Stimulated activated CD4-positive, alpha-beta T cell treated with anti-CD3 and anti-CD28 coated beads, Interleukin-2, amount 100 ng/mL, for 24 hours (primary cell): ENCODE data around the gene LYPD1.
"Not testable (repeated sequence)": the region's sequence is repeated elsewhere in the genome, so short reads cannot be mapped to it uniquely, and the experiment has no call there.

Source experiments
- DNase-seq, 2 donors: peaks; one replicate each; pipeline ENCODE4 v3.0.0-alpha.2; 2020

LYPD1 gene, protein sequence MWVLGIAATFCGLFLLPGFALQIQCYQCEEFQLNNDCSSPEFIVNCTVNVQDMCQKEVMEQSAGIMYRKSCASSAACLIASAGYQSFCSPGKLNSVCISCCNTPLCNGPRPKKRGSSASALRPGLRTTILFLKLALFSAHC

DNA sequence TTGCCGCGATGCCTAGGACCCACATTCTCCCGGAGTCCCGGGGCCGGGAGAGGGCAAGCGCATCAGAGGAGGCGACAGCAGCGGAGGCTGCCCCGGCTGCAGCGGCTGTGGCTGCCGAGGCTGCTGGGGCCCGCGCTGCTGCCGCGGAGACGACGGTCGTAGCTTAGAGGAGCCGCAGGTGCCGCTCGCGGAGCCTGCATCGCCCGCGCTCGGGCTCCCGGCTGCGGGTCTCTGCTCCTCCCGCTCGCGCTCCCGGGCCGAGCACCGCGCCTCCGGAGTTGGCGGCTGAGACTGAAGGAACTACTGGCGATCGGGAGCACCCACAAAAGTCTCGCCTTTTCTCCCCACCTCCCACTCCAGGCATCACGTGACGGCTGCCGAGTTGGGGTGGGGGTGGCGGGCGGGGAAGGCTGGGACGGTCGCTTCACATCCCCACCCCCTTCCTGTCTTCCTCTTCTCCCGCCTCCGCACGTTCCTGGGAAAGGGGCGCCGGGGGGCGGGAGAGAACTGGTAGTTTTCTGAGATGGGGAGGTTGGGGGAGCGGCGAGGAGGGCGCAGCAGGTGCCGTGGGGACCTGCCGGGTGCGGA, at the start of gene LYPD1:
Gene LYPD1 (minus strand): TSS at position 298 of the 588 bp plus-strand sequence. CDS start 273 bp downstream, at position 25.
- no peak for DNase-seq

- no peak for DNase-seq
Observed at GRCh38 chr2:132719480-132719879, 49.5 kb upstream of the LYPD1 start.

DNA sequence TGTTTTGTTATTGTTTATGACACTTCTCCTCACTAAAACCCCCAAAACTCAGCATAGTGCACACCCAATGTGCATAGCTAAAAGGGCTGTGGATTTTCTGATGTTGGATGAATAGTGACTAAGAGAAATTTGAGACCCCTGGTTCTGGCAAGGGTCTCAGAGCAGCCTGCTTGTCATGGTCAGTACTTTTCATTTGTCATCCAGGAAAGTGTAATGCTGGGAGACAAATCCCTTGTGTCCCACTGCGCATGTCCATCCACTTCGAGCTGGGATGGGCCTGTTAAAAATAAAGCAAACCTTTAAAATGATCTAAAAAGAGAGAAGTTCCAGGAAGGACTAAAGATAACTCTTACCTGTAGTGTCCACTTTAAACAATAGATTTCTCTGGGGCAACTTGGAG, 46.9 kb upstream of the LYPD1 start:
- DNase-seq = no peak

- no peak for DNase-seq
Observed at GRCh38 chr2:132715386-132716351, 45.7 kb upstream of the LYPD1 start.

DNA sequence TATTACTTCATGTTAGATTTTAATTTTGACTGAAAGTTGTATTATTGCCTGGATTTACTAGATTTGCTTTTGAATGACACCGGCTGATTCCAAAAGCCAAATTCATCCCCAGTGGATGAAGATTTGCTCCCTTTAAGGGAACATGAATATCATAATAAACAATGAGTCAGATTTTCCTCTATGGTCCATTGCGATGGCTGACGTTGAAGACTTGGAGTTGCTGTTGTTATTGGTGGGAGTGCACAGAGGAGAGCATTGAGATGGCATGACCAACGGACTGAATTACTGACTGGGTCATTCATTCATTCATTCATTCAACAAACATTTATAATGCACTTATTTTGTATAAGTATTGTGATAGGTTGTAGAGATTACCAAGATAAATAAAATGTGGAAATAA, 33.4 kb upstream of the LYPD1 start:
- no peak for DNase-seq

DNA sequence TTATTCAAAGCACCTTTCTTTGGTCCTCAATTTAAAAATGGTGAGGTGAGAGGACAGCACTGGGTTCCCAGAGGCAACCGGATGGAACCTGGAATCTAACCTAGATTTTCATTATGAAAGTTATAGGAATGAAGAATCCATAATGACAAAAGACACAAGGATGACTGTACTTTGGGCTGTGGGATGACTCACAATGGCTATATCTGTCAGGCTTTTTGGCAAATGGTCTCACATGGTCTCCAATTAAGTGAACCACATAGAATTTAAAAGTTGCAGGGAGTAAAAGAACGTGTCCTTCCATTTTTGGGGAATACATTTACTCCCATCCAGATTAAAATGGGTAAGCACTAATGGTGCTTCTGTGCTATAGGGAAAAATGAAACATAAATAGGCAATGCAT, 31.8 kb upstream of the LYPD1 start:
- no peak for DNase-seq

DNA sequence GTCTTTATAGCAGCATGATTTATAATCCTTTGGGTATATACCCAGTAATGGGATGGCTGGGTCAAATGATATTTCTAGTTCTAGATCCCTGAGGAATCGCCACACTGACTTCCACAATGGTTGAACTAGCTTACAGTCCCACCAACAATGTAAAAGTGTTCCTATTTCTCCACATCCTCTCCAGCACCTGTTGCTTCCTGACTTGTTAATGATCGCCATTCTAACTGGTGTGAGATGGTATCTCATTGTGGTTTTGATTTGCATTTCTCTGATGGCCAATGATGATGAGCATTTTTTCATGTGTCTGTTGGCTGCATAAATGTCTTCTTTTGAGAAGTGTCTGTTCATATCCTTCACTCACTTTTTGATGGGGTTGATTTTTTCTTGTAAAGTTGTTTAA, 29.8 kb upstream of the LYPD1 start:
- not testable (repeated sequence) for DNase-seq

GRCh38 chr2:132698347-132698746, 28.3 kb upstream of the LYPD1 start:
- not testable (repeated sequence) for DNase-seq

DNA sequence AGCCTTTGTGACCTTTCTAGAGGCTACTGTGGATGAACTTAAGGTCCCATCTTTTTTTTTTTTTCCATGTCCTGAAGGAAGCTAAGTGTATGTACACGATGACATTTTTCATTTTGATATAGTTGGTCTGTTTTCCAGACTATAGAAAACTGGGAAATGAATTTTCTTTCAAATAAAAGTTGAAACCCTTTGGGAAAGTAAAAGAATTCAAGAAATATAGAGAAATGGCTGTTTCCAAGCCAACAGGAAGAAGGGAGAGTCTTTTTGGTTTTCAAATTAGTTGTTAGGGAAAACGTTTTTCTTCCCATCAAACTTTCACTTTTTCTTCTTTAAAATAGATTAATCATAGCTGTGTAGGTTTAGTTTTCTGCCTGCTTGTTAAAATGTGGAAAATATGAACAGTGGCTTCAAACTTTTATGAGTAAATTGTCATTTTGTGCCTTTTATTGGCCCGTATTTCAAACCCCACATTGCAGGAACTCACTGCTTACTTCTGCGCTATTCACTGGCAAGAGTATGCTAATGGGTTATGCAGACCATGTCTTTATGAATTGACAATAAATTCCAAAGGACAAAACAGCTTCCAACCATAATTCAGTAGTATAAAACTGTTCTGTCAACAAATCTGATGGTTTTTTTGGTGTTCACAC, 27.7 kb upstream of the LYPD1 start:
- DNase-seq = no peak

DNA sequence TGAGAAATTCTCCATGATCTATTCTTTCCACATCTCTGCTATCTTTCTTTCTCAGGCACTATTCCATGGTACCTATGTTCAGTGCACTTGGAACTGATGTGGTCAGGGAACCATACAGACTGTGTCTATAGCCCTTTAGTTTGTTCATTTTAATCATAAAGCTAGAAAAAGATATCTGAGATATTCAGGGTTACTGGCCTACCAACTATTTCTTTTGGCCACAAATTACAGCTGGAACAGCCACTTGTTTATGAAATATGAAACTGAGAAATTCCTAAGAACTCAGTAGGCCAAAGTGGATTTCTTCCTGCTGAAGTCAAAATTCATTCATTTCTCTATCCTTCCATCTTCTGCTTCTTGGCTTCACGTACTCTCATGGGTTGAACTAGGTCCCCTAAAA, 22.8 kb upstream of the LYPD1 start:
- DNase-seq = no peak

DNA sequence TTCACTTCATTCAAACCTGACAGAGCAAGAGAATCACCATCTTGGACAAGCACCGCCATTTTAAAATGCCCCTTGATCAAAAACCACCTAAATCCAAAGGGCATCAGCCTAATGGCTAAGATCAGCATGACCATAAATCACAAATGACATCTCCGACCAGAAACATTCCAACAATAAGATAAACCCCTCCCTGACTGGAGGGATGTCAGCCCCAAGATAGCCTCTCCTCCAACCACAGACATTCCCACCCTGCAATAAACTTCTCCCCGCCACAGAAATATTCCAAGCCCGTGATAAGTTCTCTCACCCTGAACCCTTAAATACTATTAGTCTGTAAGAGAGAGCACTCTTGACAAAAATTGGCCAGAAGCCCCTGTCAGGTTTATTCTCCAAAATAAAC, 21.6 kb upstream of the LYPD1 start:
- DNase-seq = no peak

DNA sequence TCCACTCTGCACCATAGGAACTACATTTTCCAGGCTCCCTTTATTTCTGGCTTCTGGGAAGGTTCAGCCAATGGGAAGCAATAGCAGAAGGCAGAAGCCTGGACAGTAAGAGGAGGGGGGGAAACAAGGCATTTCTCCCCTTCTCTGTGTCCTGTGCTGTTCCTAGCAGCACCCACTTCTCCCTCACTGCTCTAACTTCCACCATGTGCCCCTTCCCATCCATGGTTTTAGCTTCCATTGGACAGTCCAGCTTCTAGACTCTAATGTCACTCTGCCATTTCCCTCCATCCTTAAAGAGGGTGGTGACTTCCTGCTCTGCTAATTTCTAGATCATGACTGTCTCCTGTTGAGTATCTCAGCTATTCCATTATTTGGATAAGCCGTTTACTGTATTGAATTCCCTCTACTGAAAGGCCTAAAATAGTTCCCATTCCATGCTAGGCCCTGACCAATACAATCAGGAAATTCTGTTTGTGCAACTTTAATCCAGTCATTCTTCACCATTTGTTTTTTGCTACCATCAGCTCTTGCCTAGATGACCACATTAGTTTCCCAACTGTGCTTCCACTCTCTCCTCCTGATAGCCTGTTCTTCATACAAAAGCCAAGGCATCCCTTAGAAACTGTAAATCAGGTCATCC, 20.8 kb upstream of the LYPD1 start:
- no peak for DNase-seq

GRCh38 chr2:132681766-132682165, 11.8 kb upstream of the LYPD1 start:
- no peak for DNase-seq

GRCh38 chr2:132680544-132680943, 10.5 kb upstream of the LYPD1 start:
- no peak for DNase-seq

- no peak for DNase-seq
Observed at GRCh38 chr2:132678483-132678882, 8.5 kb upstream of the LYPD1 start.

- no peak for DNase-seq
Observed at GRCh38 chr2:132677661-132678060, 7.7 kb upstream of the LYPD1 start.

DNA sequence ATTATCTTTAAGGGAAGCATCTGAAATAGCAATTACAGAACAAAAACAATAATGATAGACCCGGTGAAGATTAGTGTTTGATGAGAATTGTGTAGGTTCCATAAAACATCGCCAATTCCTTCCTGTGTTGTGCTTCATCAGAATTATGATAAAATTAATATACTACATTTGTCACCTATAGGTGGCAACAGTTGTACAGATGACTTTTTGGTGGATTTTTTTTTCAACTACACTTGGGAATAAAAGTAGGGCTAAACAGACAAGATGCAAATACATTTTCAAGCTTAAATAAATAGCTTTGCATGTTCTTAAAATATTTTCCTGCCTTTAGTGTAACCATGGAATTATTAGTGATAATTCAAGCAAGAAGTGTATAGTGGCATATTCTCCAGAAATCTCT, 7.0 kb upstream of the LYPD1 start:
- DNase-seq = no peak

DNA sequence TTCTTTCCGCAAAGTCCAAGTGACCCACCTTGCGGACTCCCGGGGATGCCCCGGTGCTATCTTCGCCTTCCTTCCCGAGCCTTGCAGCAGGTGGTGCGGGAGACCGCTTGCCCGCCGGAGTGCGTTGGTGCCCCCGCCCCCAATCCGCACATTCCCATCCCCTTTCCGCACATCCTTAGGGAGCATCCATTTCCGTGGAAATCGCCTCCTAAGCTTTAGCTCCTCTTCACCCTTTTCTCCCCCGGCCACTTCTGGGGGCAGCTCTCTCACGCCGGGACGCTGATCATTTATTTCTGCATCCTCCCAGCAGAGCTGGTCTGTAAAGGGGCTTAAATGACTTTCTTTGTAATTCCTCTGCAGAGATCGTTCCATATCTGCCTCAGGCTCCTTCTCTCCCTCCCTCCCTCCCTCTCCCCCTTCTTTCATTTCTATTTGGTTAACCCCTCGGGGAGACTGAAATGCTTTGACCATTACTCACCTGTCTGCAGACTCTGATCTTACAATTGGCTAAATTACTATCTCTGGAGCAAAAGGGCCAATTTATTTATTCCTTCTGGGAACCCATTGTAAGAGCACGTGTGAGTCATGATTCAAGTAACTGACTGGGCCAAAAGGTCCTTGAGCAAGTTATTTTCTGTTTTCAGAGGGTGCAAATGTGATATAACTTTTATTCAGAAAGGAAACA, 1.3 kb upstream of the LYPD1 start:
- no peak for DNase-seq

- no peak for DNase-seq
Observed at GRCh38 chr2:132670496-132671150, 618 bp upstream of the LYPD1 start.

GRCh38 chr2:132668987-132669907, 758 bp downstream of the LYPD1 start:
- DNase-seq = no peak
